Measurements from ENCODE around the gene VPS36. TPM values are rescaled to one million over a fixed set of nuclear protein-coding genes. Genes with fewer than 3 reads are reported as not detected.
A peak's percentile ranks its signal among the peaks of the same experiment; 100 is the strongest.

VPS36 gene
- total and polyA plus RNA-seq, 4 donors = 10.1 to 34.6 (median 26.2) TPM

- TF ChIP-seq ATF3 (IDR thresholded peaks at IDR 0.05) = no peak
- no peak for TF ChIP-seq FOXA2 (IDR thresholded peaks at IDR 0.05)
- peak; percentile 29 for TF ChIP-seq TAF1 (conservative IDR thresholded peaks at IDR 0.05)
- TF ChIP-seq EGR1 (IDR thresholded peaks at IDR 0.05; ENCODE audit: low read depth in 2 of 2) = no peak
- peak; percentile 37 to 45 for TF ChIP-seq HNF4A (conservative IDR thresholded peaks at IDR 0.05)
- no peak for TF ChIP-seq CTCF (IDR thresholded peaks at IDR 0.05; ENCODE audit: low read depth, low read length, missing input control)
- no peak for TF ChIP-seq RXRA (IDR thresholded peaks at IDR 0.05)
- TF ChIP-seq REST (IDR thresholded peaks at IDR 0.05) = no peak
- no peak for TF ChIP-seq RAD21 (IDR thresholded peaks at IDR 0.05)
- TF ChIP-seq GABPA (IDR thresholded peaks at IDR 0.05 in 1 of 2, conservative IDR thresholded peaks at IDR 0.05 in 1 of 2) = no peak
- no peak for TF ChIP-seq HNF4G (IDR thresholded peaks at IDR 0.05)
- peak; percentile 17 for TF ChIP-seq SP1 (IDR thresholded peaks at IDR 0.05)
- no peak for TF ChIP-seq FOXA1 (IDR thresholded peaks at IDR 0.05)
- no peak for TF ChIP-seq YY1 (IDR thresholded peaks at IDR 0.05)
- no peak for TF ChIP-seq ZBTB33 (IDR thresholded peaks at IDR 0.05)
- no peak for TF ChIP-seq MAX (IDR thresholded peaks at IDR 0.05)
- TF ChIP-seq NR2F2 (IDR thresholded peaks at IDR 0.05) = no peak
- TF ChIP-seq JUND (IDR thresholded peaks at IDR 0.05) = no peak
- H3K27ac ChIP-seq (ENCODE audit: low read depth in 1 of 2, low read length in 2 of 2) = peak overlapping the region; percentile 94
- H3K27me3 ChIP-seq (ENCODE audit: control insufficient read depth in 4 of 4, insufficient read depth in 4 of 4, low read length in 3 of 4) = no peaks in the 10 kb centered on the region
- peak overlapping the region; percentile 92 to 98 for H3K9ac ChIP-seq (ENCODE audit: low read depth in 1 of 2, low read length in 2 of 2)
- no peak for DNase-seq (ENCODE audit: low spot score)
- H3K4me3 ChIP-seq (ENCODE audit: low read depth in 1 of 3, low read length in 3 of 3) = peak overlapping the region; percentile 72 to 91 (median 80)
- WGBS = 5% methylated on average over 10 of the region's 10 CpGs
- no peaks in the 10 kb centered on the region for H3K36me3 ChIP-seq (ENCODE audit: control insufficient read depth in 4 of 4, insufficient read depth in 3 of 4, low read depth in 1 of 4, low read length in 3 of 4)
- H3K4me1 ChIP-seq (ENCODE audit: control insufficient read depth in 4 of 4, insufficient read depth in 4 of 4, low read length in 3 of 4) = peaks cover 3 to 16% (median 9%) of the 10 kb centered on the region in 4 donors
- H3K9me3 ChIP-seq (ENCODE audit: control insufficient read depth in 4 of 4, low read length in 3 of 4) = no peaks in the 10 kb centered on the region
These were observed 963 bp downstream of the VPS36 start for GRCh38 chr13:52449331-52450011.
